Panc1 (cell line): Measurements from ENCODE around the gene TSKU. TPM values are rescaled to one million over a fixed set of nuclear protein-coding genes. Genes with fewer than 3 reads are reported as not detected.

Experiments used
- ATAC-seq: fragments of 200-7000 bp; cut with Tn5 transposase; 2 replicates; pipeline ENCODE4 v1.9.1; 2020; ENCODE audit warnings: mild to moderate bottlenecking, moderate library complexity
- BruUV-seq: library from RNA; stranded (reverse); fragments of 400-500 nt; replicated peaks from 2 replicates; lab custom pipeline; 2021; lab: Mats Ljungman, UMichigan
- CTCF ChIA-PET: fragments of 300-600 bp; sonication (Branson Sonifier 250); formaldehyde crosslinking; loops from one replicate; lab custom pipeline; 2022; ENCODE audit warnings: antibody characterized with exemption; lab: Charles Lee
- POLR2A ChIA-PET: fragments of 300-600 bp; sonication (Branson Sonifier 250); formaldehyde crosslinking; loops from one replicate; lab custom pipeline; 2022; ENCODE audit warnings: antibody characterized with exemption; lab: Charles Lee
- DNase-seq: peaks from one replicate; pipeline ENCODE4 v3.0.0-alpha.2; 2010; ENCODE audit warnings: low read depth, low spot score
- H3K27ac ChIP-seq: 2 replicates; pipeline ENCODE4 v1.5.1; 2011; ENCODE audit warnings: mild to moderate bottlenecking, low read length, inconsistent platforms
- H3K27me3 ChIP-seq: fragments of 200-500 bp; sonication (Bioruptor generic); 2 replicates; pipeline ENCODE4 v1.6.0; 2014; ENCODE audit warnings: low read length, inconsistent platforms; ENCODE audit not compliant: control insufficient read depth, insufficient read depth
- H3K36me3 ChIP-seq: fragments of 200-500 bp; sonication (Bioruptor generic); 2 replicates; pipeline ENCODE4 v1.5.1; 2014; ENCODE audit warnings: inconsistent platforms, mild to moderate bottlenecking, low read length, moderate library complexity; ENCODE audit not compliant: control insufficient read depth, insufficient read depth
- H3K4me1 ChIP-seq: 2 replicates; pipeline ENCODE4 v1.5.1; 2011; ENCODE audit warnings: inconsistent platforms, mild to moderate bottlenecking, low read length, moderate library complexity; ENCODE audit not compliant: control insufficient read depth, insufficient read depth
- H3K4me3 ChIP-seq, 2 experiments: 2 replicates each; pipeline ENCODE4 v1.5.1; 2011 to 2012; ENCODE audit warnings: low read depth in 2 of 2, low read length in 2 of 2, mild to moderate bottlenecking in 2 of 2, inconsistent platforms in 1 of 2, moderate library complexity in 1 of 2
- H3K9me3 ChIP-seq: fragments of 200-500 bp; sonication (Bioruptor generic); 2 replicates; pipeline ENCODE4 v1.5.1; 2014; ENCODE audit warnings: low read depth, mild to moderate bottlenecking, inconsistent platforms, low read length, moderate library complexity; ENCODE audit not compliant: control insufficient read depth, insufficient read depth
- CTCF ChIP-seq: fragments of 450-650 bp; IDR thresholded peaks from 2 replicates; pipeline ENCODE4 v1.5.1; 2017; ENCODE audit warnings: mild to moderate bottlenecking
- POLR2AphosphoS5 ChIP-seq: IDR thresholded peaks from 2 replicates; pipeline ENCODE4 v1.6.1; 2012; ENCODE audit warnings: mild to moderate bottlenecking, low read depth, low read length, moderate library complexity
- REST ChIP-seq, 2 experiments: IDR thresholded peaks; 2 replicates each; pipeline ENCODE4 v1.6.1; 2011 to 2012; ENCODE audit warnings: low read depth in 2 of 2, control low read depth in 1 of 2, low read length in 1 of 2, mild to moderate bottlenecking in 1 of 2, moderate library complexity in 1 of 2; ENCODE audit not compliant: insufficient read depth in 1 of 2
- SIN3A ChIP-seq: IDR thresholded peaks from 2 replicates; pipeline ENCODE4 v1.6.1; 2012; ENCODE audit warnings: low read depth, mild to moderate bottlenecking, low read length, moderate library complexity, borderline replicate concordance; ENCODE audit not compliant: insufficient read depth
- TCF7L2 ChIP-seq: IDR thresholded peaks from 2 replicates; pipeline ENCODE4 v1.6.1; 2011; ENCODE audit warnings: mild to moderate bottlenecking, low read depth, low read length, inconsistent platforms
- in situ Hi-C: cut with HindIII; loops from 2 replicates; pipeline ENCODE4 v1.10.0; 2016; ENCODE audit warnings: low sequenced_read_pairs, low pct_unique_long_range_greater_than_20kb
- intact Hi-C: fragments of 100-400 bp; cut with micrococcal nuclease; formaldehyde crosslinking; loops from one replicate; pipeline ENCODE4 v1.10.0; 2022; ENCODE audit not compliant: unreplicated experiment
- total RNA-seq: library from RNA; stranded (reverse); gene quantifications from one replicate; pipeline ENCODE4 v1.2.1, GENCODE V29; 2021; ENCODE audit not compliant: unreplicated experiment

TSKU gene
- total RNA-seq, 1 experiment from 2014 or later: 31.4 TPM

- Histone ChIP-seq H3K27ac (no peak overlapping the region), H3K9me3 (no peaks in the 10 kb centered on the region), H3K4me3 (no peak overlapping the region), H3K4me1 (peaks cover 19% of the 10 kb centered on the region), H3K27me3 (no peaks in the 10 kb centered on the region), H3K36me3 (no peaks in the 10 kb centered on the region)
- CTCF ChIA-PET: no interaction called here
- TF ChIP-seq SIN3A (no peak), REST (IDR thresholded peaks at IDR 0.05; ENCODE audit: insufficient read depth in 1 of 2, low read depth in 2 of 2, low read length in 1 of 2) (no peak), TCF7L2 (no peak), POLR2AphosphoS5 (no peak), CTCF (no peak)
- ATAC-seq (no peak), DNase-seq (no peak)
- in situ Hi-C loops: no loop called here
- POLR2A ChIA-PET: no interaction called here
- no TSS peak for BruUV-seq
- intact Hi-C loops: no loop called here
These were observed 16.6 kb upstream of the TSKU start for GRCh38 chr11:76766521-76766920.

GRCh38 chr11:76767659-76768058 is 15.5 kb upstream of the TSKU start:
- DNase-seq (no peak), ATAC-seq (no peak)
- Histone ChIP-seq H3K4me1 (peaks cover 27% of the 10 kb centered on the region), H3K27me3 (no peaks in the 10 kb centered on the region), H3K36me3 (no peaks in the 10 kb centered on the region), H3K9me3 (no peaks in the 10 kb centered on the region), H3K4me3 (no peak overlapping the region), H3K27ac (no peak overlapping the region)
- ChIA-PET CTCF (no interaction called here), POLR2A (no interaction called here)
- intact Hi-C loops (no loop called here), in situ Hi-C loops (no loop called here)
- BruUV-seq: no TSS peak
- TF ChIP-seq SIN3A (no peak), TCF7L2 (no peak), REST (IDR thresholded peaks at IDR 0.05; ENCODE audit: insufficient read depth in 1 of 2, low read depth in 2 of 2, low read length in 1 of 2) (no peak), CTCF (no peak), POLR2AphosphoS5 (no peak)
